22Rv1 (cell line): Measurements from ENCODE around the gene GPR151.

ENCODE experiments used
- ZFX ChIP-seq: fragments of 450-650 bp; IDR thresholded peaks from 2 replicates; pipeline ENCODE4 v1.6.1; 2017; ENCODE audit warnings: antibody characterized with exemption, borderline replicate concordance
- TF ChIP-seq, protein P1 (sequence below): fragments of 450-650 bp; IDR thresholded peaks from 2 replicates; pipeline ENCODE4 v1.5.1; 2017; ENCODE audit warnings: mild to moderate bottlenecking

DNA sequence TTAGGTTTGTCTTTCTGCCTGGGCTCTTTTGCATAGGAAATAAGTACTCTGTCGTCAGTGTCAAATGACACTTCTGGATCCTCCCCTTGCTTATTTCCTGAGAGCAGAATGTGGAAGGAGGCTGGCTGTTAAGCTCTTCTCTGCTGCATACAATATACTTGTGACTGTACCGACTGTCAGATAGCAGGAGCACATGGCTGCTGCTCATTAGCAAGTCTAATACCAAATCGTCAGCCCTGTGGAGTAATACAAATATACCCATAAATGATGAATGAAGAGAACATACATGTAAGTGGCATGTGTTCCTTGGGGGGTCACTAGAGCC is at the start of gene GPR151:
- TF ChIP-seq, protein P1, sequence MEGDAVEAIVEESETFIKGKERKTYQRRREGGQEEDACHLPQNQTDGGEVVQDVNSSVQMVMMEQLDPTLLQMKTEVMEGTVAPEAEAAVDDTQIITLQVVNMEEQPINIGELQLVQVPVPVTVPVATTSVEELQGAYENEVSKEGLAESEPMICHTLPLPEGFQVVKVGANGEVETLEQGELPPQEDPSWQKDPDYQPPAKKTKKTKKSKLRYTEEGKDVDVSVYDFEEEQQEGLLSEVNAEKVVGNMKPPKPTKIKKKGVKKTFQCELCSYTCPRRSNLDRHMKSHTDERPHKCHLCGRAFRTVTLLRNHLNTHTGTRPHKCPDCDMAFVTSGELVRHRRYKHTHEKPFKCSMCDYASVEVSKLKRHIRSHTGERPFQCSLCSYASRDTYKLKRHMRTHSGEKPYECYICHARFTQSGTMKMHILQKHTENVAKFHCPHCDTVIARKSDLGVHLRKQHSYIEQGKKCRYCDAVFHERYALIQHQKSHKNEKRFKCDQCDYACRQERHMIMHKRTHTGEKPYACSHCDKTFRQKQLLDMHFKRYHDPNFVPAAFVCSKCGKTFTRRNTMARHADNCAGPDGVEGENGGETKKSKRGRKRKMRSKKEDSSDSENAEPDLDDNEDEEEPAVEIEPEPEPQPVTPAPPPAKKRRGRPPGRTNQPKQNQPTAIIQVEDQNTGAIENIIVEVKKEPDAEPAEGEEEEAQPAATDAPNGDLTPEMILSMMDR: no peak
- TF ChIP-seq ZFX: no peak
